ENCODE data around the gene AGTR1.

Gene AGTR1

GRCh38 chr3:148698190-148698810 lies 597 bp downstream of the AGTR1 start:
- peak overlapping the region; percentile 45; the same call in 1 of the 2 replicates for H3K4me3 ChIP-seq (ENCODE audit: low read length)
- no peaks in the 10 kb centered on the region for H3K9me3 ChIP-seq (ENCODE audit: control insufficient read depth, insufficient read depth, low read length)
- no peaks in the 10 kb centered on the region for H3K36me3 ChIP-seq (ENCODE audit: control insufficient read depth, insufficient read depth, low read length)
- H3K27me3 ChIP-seq (ENCODE audit: control insufficient read depth, insufficient read depth, low read length): peaks cover 8% of the 10 kb centered on the region
- no peak overlapping the region for H3K27ac ChIP-seq (ENCODE audit: low read length)
- no peaks in the 10 kb centered on the region for H3K4me1 ChIP-seq (ENCODE audit: control insufficient read depth, insufficient read depth, low read length)
- no peak for DNase-seq (ENCODE audit: low read depth, low spot score)
- no CpG with 5 or more reads among the region's 17 CpGs for WGBS (ENCODE audit: insufficient coverage, insufficient read length)

- Histone ChIP-seq H3K27me3 (ENCODE audit: control insufficient read depth, insufficient read depth, low read length) (no peaks in the 10 kb centered on the region), H3K36me3 (ENCODE audit: control insufficient read depth, insufficient read depth, low read length) (no peaks in the 10 kb centered on the region), H3K4me1 (ENCODE audit: control insufficient read depth, insufficient read depth, low read length) (0 out of 2 replicates have a peak, but pooled peaks cover 1% of the 10 kb centered on the region), H3K4me3 (ENCODE audit: low read length) (no peak overlapping the region), H3K27ac (ENCODE audit: low read length) (no peak overlapping the region), H3K9me3 (ENCODE audit: control insufficient read depth, insufficient read depth, low read length) (no peaks in the 10 kb centered on the region)
- DNase-seq (ENCODE audit: low read depth, low spot score): no peak
Observed at GRCh38 chr3:148705314-148705713, 7.6 kb downstream of the AGTR1 start.

- no peak for DNase-seq (ENCODE audit: low read depth, low spot score)
- H3K4me1 ChIP-seq (ENCODE audit: control insufficient read depth, insufficient read depth, low read length): 0 out of 2 replicates have a peak, but pooled peaks cover 1% of the 10 kb centered on the region
- H3K27me3 ChIP-seq (ENCODE audit: control insufficient read depth, insufficient read depth, low read length): no peaks in the 10 kb centered on the region
- no peaks in the 10 kb centered on the region for H3K36me3 ChIP-seq (ENCODE audit: control insufficient read depth, insufficient read depth, low read length)
- no peaks in the 10 kb centered on the region for H3K9me3 ChIP-seq (ENCODE audit: control insufficient read depth, insufficient read depth, low read length)
- no peak overlapping the region for H3K27ac ChIP-seq (ENCODE audit: low read length)
- no CpG with 5 or more reads among the region's 5 CpGs for WGBS (ENCODE audit: insufficient coverage, insufficient read length)
- H3K4me3 ChIP-seq (ENCODE audit: low read length): no peak overlapping the region
Observed at GRCh38 chr3:148707601-148708380, 10.1 kb downstream of the AGTR1 start.

GRCh38 chr3:148708409-148708808 lies 10.7 kb downstream of the AGTR1 start:
- Histone ChIP-seq H3K27me3 (ENCODE audit: control insufficient read depth, insufficient read depth, low read length) (no peaks in the 10 kb centered on the region), H3K4me1 (ENCODE audit: control insufficient read depth, insufficient read depth, low read length) (0 out of 2 replicates have a peak, but pooled peaks cover 1% of the 10 kb centered on the region), H3K36me3 (ENCODE audit: control insufficient read depth, insufficient read depth, low read length) (no peaks in the 10 kb centered on the region), H3K9me3 (ENCODE audit: control insufficient read depth, insufficient read depth, low read length) (no peaks in the 10 kb centered on the region), H3K27ac (ENCODE audit: low read length) (no peak overlapping the region), H3K4me3 (ENCODE audit: low read length) (no peak overlapping the region)
- DNase-seq (ENCODE audit: low read depth, low spot score): no peak
- WGBS (ENCODE audit: insufficient coverage, insufficient read length): no CpG with 5 or more reads among the region's 5 CpGs

GRCh38 chr3:148709560-148710253 lies 12.0 kb downstream of the AGTR1 start:
- Histone ChIP-seq H3K27me3 (ENCODE audit: control insufficient read depth, insufficient read depth, low read length) (no peaks in the 10 kb centered on the region), H3K9me3 (ENCODE audit: control insufficient read depth, insufficient read depth, low read length) (no peaks in the 10 kb centered on the region), H3K4me1 (ENCODE audit: control insufficient read depth, insufficient read depth, low read length) (0 out of 2 replicates have a peak, but pooled peaks cover 1% of the 10 kb centered on the region), H3K4me3 (ENCODE audit: low read length) (no peak overlapping the region), H3K36me3 (ENCODE audit: control insufficient read depth, insufficient read depth, low read length) (no peaks in the 10 kb centered on the region), H3K27ac (ENCODE audit: low read length) (no peak overlapping the region)
- no CpG with 5 or more reads among the region's 2 CpGs for WGBS (ENCODE audit: insufficient coverage, insufficient read length)
- DNase-seq (ENCODE audit: low read depth, low spot score): no peak

GRCh38 chr3:148710665-148711064 lies 13.0 kb downstream of the AGTR1 start:
- Histone ChIP-seq H3K27me3 (ENCODE audit: control insufficient read depth, insufficient read depth, low read length) (no peaks in the 10 kb centered on the region), H3K4me3 (ENCODE audit: low read length) (no peak overlapping the region), H3K27ac (ENCODE audit: low read length) (no peak overlapping the region), H3K4me1 (ENCODE audit: control insufficient read depth, insufficient read depth, low read length) (0 out of 2 replicates have a peak, but pooled peaks cover 1% of the 10 kb centered on the region), H3K36me3 (ENCODE audit: control insufficient read depth, insufficient read depth, low read length) (no peaks in the 10 kb centered on the region), H3K9me3 (ENCODE audit: control insufficient read depth, insufficient read depth, low read length) (no peaks in the 10 kb centered on the region)
- no peak for DNase-seq (ENCODE audit: low read depth, low spot score)
- no CpG with 5 or more reads among the region's 2 CpGs for WGBS (ENCODE audit: insufficient coverage, insufficient read length)

- Histone ChIP-seq H3K36me3 (ENCODE audit: control insufficient read depth, insufficient read depth, low read length) (no peaks in the 10 kb centered on the region), H3K27ac (ENCODE audit: low read length) (no peak overlapping the region), H3K4me1 (ENCODE audit: control insufficient read depth, insufficient read depth, low read length) (0 out of 2 replicates have a peak, but pooled peaks cover 1% of the 10 kb centered on the region), H3K9me3 (ENCODE audit: control insufficient read depth, insufficient read depth, low read length) (no peaks in the 10 kb centered on the region), H3K27me3 (ENCODE audit: control insufficient read depth, insufficient read depth, low read length) (no peaks in the 10 kb centered on the region), H3K4me3 (ENCODE audit: low read length) (no peak overlapping the region)
- no peak for DNase-seq (ENCODE audit: low read depth, low spot score)
- WGBS (ENCODE audit: insufficient coverage, insufficient read length): no CpG with 5 or more reads among the region's 1 CpG
Observed at GRCh38 chr3:148711981-148712666, 14.4 kb downstream of the AGTR1 start.

GRCh38 chr3:148714521-148714920 lies 16.8 kb downstream of the AGTR1 start:
- H3K9me3 ChIP-seq (ENCODE audit: control insufficient read depth, insufficient read depth, low read length): no peaks in the 10 kb centered on the region
- H3K27ac ChIP-seq (ENCODE audit: low read length): no peak overlapping the region
- no peaks in the 10 kb centered on the region; the same call in 1 of the 2 replicates for H3K4me1 ChIP-seq (ENCODE audit: control insufficient read depth, insufficient read depth, low read length)
- no peak for DNase-seq (ENCODE audit: low read depth, low spot score)
- no peaks in the 10 kb centered on the region for H3K27me3 ChIP-seq (ENCODE audit: control insufficient read depth, insufficient read depth, low read length)
- no peaks in the 10 kb centered on the region for H3K36me3 ChIP-seq (ENCODE audit: control insufficient read depth, insufficient read depth, low read length)
- no peak overlapping the region for H3K4me3 ChIP-seq (ENCODE audit: low read length)
- WGBS (ENCODE audit: insufficient coverage, insufficient read length): no CpG with 5 or more reads among the region's 1 CpG

GRCh38 chr3:148716657-148717056 lies 19.0 kb downstream of the AGTR1 start:
- no peak for DNase-seq (ENCODE audit: low read depth, low spot score)
- Histone ChIP-seq H3K27me3 (ENCODE audit: control insufficient read depth, insufficient read depth, low read length) (no peaks in the 10 kb centered on the region), H3K27ac (ENCODE audit: low read length) (no peak overlapping the region), H3K9me3 (ENCODE audit: control insufficient read depth, insufficient read depth, low read length) (no peaks in the 10 kb centered on the region), H3K36me3 (ENCODE audit: control insufficient read depth, insufficient read depth, low read length) (no peaks in the 10 kb centered on the region), H3K4me3 (ENCODE audit: low read length) (no peak overlapping the region), H3K4me1 (ENCODE audit: control insufficient read depth, insufficient read depth, low read length) (no peaks in the 10 kb centered on the region; the same call in 1 of the 2 replicates)
- WGBS (ENCODE audit: insufficient coverage, insufficient read length): no CpG with 5 or more reads among the region's 1 CpG

All from iPS DF 6.9 (cell line).